Brain microvascular endothelial cell (primary cell): ENCODE measurements around the gene TMC1.
A peak's percentile ranks its signal among the peaks of the same experiment; 100 is the strongest.

Source experiments
- DNase-seq: peaks from one replicate; pipeline ENCODE4 v3.0.0-alpha.2; 2020
- H3K27ac ChIP-seq: fragments of 250-450 bp; sonication (Bioruptor Pico); 2 replicates; pipeline ENCODE4 v1.5.1; 2020; ENCODE audit warnings: mild to moderate bottlenecking, moderate library complexity
- H3K27me3 ChIP-seq: fragments of 250-450 bp; sonication (Bioruptor Pico); replicated peaks from 2 replicates; pipeline ENCODE4 v1.5.1; 2020; ENCODE audit warnings: mild to moderate bottlenecking
- H3K36me3 ChIP-seq: fragments of 250-450 bp; sonication (Bioruptor Pico); replicated peaks from 2 replicates; pipeline ENCODE4 v1.5.1; 2020; ENCODE audit warnings: mild to moderate bottlenecking
- H3K4me3 ChIP-seq: 2 replicates; pipeline ENCODE4 v1.5.1; 2011; ENCODE audit warnings: low read depth, mild to moderate bottlenecking, control low read depth, low read length, moderate library complexity
- CTCF ChIP-seq: IDR thresholded peaks from 2 replicates; pipeline ENCODE4 v1.5.1; 2011; ENCODE audit warnings: low read depth, mild to moderate bottlenecking, moderate library complexity, low read length, control low read depth, inconsistent platforms; ENCODE audit errors: missing control alignments
- in situ Hi-C: cut with HindIII; loops from 2 replicates; pipeline ENCODE4 v1.10.0; 2017; ENCODE audit warnings: low sequenced_read_pairs, low pct_ligation_motif_present

TMC1 gene

GRCh38 chr9:72627956-72628540 lies 106.6 kb downstream of the TMC1 start:
- no peak for TF ChIP-seq CTCF
- in situ Hi-C loops, result no loop called here
- no peaks in the 10 kb centered on the region for H3K36me3 ChIP-seq
- no peak for DNase-seq
- no peak overlapping the region for H3K27ac ChIP-seq
- no peak overlapping the region for H3K4me3 ChIP-seq
- no peaks in the 10 kb centered on the region for H3K27me3 ChIP-seq

- in situ Hi-C loops, result no loop called here
- DNase-seq, result peak; percentile 73
- no peak for TF ChIP-seq CTCF
- no peak overlapping the region for H3K4me3 ChIP-seq
- H3K36me3 ChIP-seq, result no peaks in the 10 kb centered on the region
- no peak overlapping the region for H3K27ac ChIP-seq
- H3K27me3 ChIP-seq, result no peaks in the 10 kb centered on the region
Observed at GRCh38 chr9:72633966-72634365, 112.6 kb downstream of the TMC1 start.

- in situ Hi-C loops, result no loop called here
- TF ChIP-seq CTCF, result no peak
- Histone ChIP-seq H3K27me3 (no peaks in the 10 kb centered on the region), H3K4me3 (no peak overlapping the region), H3K36me3 (no peaks in the 10 kb centered on the region), H3K27ac (no peak overlapping the region)
- DNase-seq, result no peak
Observed at GRCh38 chr9:72635197-72635596, 113.8 kb downstream of the TMC1 start.

GRCh38 chr9:72636621-72637020 lies 115.2 kb downstream of the TMC1 start:
- no peak overlapping the region for H3K4me3 ChIP-seq
- H3K36me3 ChIP-seq, result no peaks in the 10 kb centered on the region
- no peak for TF ChIP-seq CTCF
- no peak for DNase-seq
- in situ Hi-C loops, result no loop called here
- no peak overlapping the region for H3K27ac ChIP-seq
- H3K27me3 ChIP-seq, result no peaks in the 10 kb centered on the region

GRCh38 chr9:72643651-72644050 lies 122.2 kb downstream of the TMC1 start:
- no peak for TF ChIP-seq CTCF
- no peak for DNase-seq
- in situ Hi-C loops, result no loop called here

GRCh38 chr9:72646061-72646460 lies 124.7 kb downstream of the TMC1 start:
- Histone ChIP-seq H3K36me3 (no peaks in the 10 kb centered on the region), H3K27ac (no peak overlapping the region), H3K27me3 (no peaks in the 10 kb centered on the region), H3K4me3 (no peak overlapping the region)
- in situ Hi-C loops, result no loop called here
- DNase-seq, result no peak
- TF ChIP-seq CTCF, result no peak

More at GRCh38 chr9:72643651-72644050, 122.2 kb downstream of the TMC1 start:
- Histone ChIP-seq H3K27ac (no peak overlapping the region), H3K36me3 (no peaks in the 10 kb centered on the region), H3K4me3 (no peak overlapping the region), H3K27me3 (no peaks in the 10 kb centered on the region)
